GM12878 (cell line): ENCODE results near the gene LMTK3.
A peak's percentile ranks its signal among the peaks of the same experiment; 100 is the strongest.

Experiments
- CTCF ChIP-seq, 3 experiments: IDR thresholded peaks in 2 of 3; conservative IDR thresholded peaks in 1 of 3; 2 replicates each; pipeline ENCODE4 v1.5.1; 2011; ENCODE audit warnings: low read depth in 3 of 3, low read length in 3 of 3, mild to moderate bottlenecking in 3 of 3, control low read depth in 2 of 3, moderate library complexity in 2 of 3, inconsistent platforms in 1 of 3, mixed read lengths in 1 of 3; ENCODE audit not compliant: control insufficient read depth in 2 of 3, insufficient read depth in 1 of 3; ENCODE audit errors: extremely low read depth in 1 of 3
- EP300 ChIP-seq, 2 experiments: fragments of 150-350 bp in 1 of 2; IDR thresholded peaks; 2 replicates each; pipeline ENCODE4 v1.6.1; 2011 to 2012; ENCODE audit warnings: low read depth in 2 of 2, low read length in 2 of 2, borderline replicate concordance in 1 of 2, improper control_type of control experiment in 1 of 2, inconsistent platforms in 1 of 2; ENCODE audit not compliant: control insufficient read depth in 1 of 2
- FOXM1 ChIP-seq: IDR thresholded peaks from 2 replicates; pipeline ENCODE4 v1.6.1; 2012; ENCODE audit warnings: low read depth, mild to moderate bottlenecking, inconsistent platforms, low read length, moderate library complexity
- POLR2AphosphoS5 ChIP-seq: IDR thresholded peaks from 2 replicates; pipeline ENCODE4 v1.6.1; 2011; ENCODE audit warnings: mild to moderate bottlenecking, low read length, inconsistent platforms
- RFX5 ChIP-seq: IDR thresholded peaks from 2 replicates; pipeline ENCODE4 v1.6.1; 2011; ENCODE audit warnings: low read depth, low read length, improper control_type of control experiment

DNA sequence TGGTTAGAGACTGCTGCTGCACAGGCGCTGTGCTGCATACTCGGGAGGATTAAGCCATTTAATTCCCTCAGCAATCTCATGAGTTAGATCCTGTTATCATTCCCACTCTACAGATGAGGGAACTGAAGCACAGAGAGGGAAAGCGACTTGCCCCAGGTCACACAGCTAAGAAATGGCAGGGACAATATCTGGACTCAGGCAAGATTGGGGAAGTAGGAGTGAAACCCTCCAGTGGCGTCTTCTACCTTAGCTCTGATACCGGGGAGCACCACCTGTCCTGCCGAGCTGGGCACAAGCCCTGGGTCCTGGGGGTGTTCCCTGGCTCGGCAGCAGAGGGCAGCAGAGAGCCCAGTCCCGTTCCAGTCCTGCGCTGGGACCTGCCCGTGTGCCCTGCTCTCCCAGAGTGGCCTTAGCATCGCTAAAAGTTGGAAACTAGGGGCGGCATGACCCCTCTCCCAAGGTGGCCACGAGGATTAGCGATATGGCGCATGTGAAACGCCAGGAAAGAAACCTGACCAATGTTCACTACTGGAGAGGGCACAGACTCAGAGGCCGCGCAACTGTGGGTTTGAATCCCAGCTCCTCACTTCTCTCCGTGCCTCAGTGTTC is 21.9 kb downstream of the LMTK3 start:
- TF ChIP-seq RFX5 (no peak), POLR2AphosphoS5 (no peak), CTCF (IDR thresholded peaks at IDR 0.05 in 2 of 3, conservative IDR thresholded peaks at IDR 0.05 in 1 of 3; ENCODE audit: control insufficient read depth in 2 of 3, extremely low read depth in 1 of 3, insufficient read depth in 1 of 3, low read depth in 3 of 3, low read length in 3 of 3) (peak; percentile 94 to 98 (median 94)), EP300 (IDR thresholded peaks at IDR 0.05; ENCODE audit: borderline replicate concordance in 1 of 2, control insufficient read depth in 1 of 2, low read depth in 2 of 2, low read length in 2 of 2) (no peak), FOXM1 (no peak)
